Neural progenitor cell (in vitro differentiated cells): Measurements from ENCODE around the gene ANGPTL8. TPM values are rescaled to one million over a fixed set of nuclear protein-coding genes. Genes with fewer than 3 reads are reported as not detected.

Source experiments
- DNase-seq: peaks from one replicate; pipeline ENCODE4 v3.0.0-alpha.2; 2016; ENCODE audit warnings: low spot score
- H2AFZ ChIP-seq: fragments of 200-600 bp; sonication (generic); replicated peaks from 2 replicates; pipeline ENCODE4 v1.6.1; 2016; ENCODE audit warnings: antibody characterized with exemption
- H3F3A ChIP-seq: fragments of 200-600 bp; sonication (generic); 2 replicates; pipeline ENCODE4 v1.6.1; 2016; ENCODE audit warnings: antibody characterized with exemption, low read depth
- H3K27ac ChIP-seq: fragments of 200-600 bp; sonication (generic); 2 replicates; pipeline ENCODE4 v1.5.1; 2016; ENCODE audit warnings: mild to moderate bottlenecking
- H3K27me3 ChIP-seq: fragments of 200-600 bp; sonication (generic); 2 replicates; pipeline ENCODE4 v1.6.1; 2016; ENCODE audit warnings: mild to moderate bottlenecking, moderate library complexity
- H3K36me3 ChIP-seq: fragments of 200-600 bp; sonication (generic); 2 replicates; pipeline ENCODE4 v1.5.1; 2016
- H3K4me1 ChIP-seq: fragments of 200-600 bp; sonication (generic); 2 replicates; pipeline ENCODE4 v1.6.1; 2016; ENCODE audit warnings: mixed run types
- H3K4me2 ChIP-seq: fragments of 200-600 bp; sonication (generic); 2 replicates; pipeline ENCODE4 v1.6.1; 2016
- H3K4me3 ChIP-seq: fragments of 200-600 bp; sonication (generic); 2 replicates; pipeline ENCODE4 v1.5.1; 2016
- H3K79me2 ChIP-seq: fragments of 200-600 bp; sonication (generic); 2 replicates; pipeline ENCODE4 v1.6.1; 2016; ENCODE audit warnings: low read depth
- H3K9ac ChIP-seq: fragments of 200-600 bp; sonication (generic); 2 replicates; pipeline ENCODE4 v1.6.1; 2016
- H3K9me3 ChIP-seq: fragments of 200-600 bp; sonication (generic); 2 replicates; pipeline ENCODE4 v1.5.1; 2016; ENCODE audit warnings: low read depth
- H4K20me1 ChIP-seq: fragments of 200-600 bp; sonication (generic); 2 replicates; pipeline ENCODE4 v1.6.1; 2016; ENCODE audit warnings: low read depth
- H3K27ac Mint-ChIP-seq: 3 replicates; pipeline ENCODE4 v1.8.0; 2021; ENCODE audit warnings: mixed read lengths
- H3K27me3 Mint-ChIP-seq: 2 replicates; pipeline ENCODE4 v1.8.0; 2022; ENCODE audit warnings: low read depth, mild to moderate bottlenecking, inconsistent platforms, moderate library complexity, mixed read lengths; ENCODE audit not compliant: insufficient read depth
- H3K36me3 Mint-ChIP-seq: 3 replicates; pipeline ENCODE4 v1.8.0; 2021; ENCODE audit warnings: mixed read lengths
- H3K4me1 Mint-ChIP-seq: 3 replicates; pipeline ENCODE4 v1.8.0; 2021; ENCODE audit warnings: mixed read lengths
- H3K4me3 Mint-ChIP-seq: 3 replicates; pipeline ENCODE4 v1.8.0; 2021; ENCODE audit warnings: mild to moderate bottlenecking, moderate library complexity, mixed read lengths
- H3K9me3 Mint-ChIP-seq: 3 replicates; pipeline ENCODE4 v1.8.0; 2020; ENCODE audit warnings: mixed read lengths
- CTCF ChIP-seq: fragments of 200-600 bp; sonication (generic); IDR thresholded peaks from 2 replicates; pipeline ENCODE4 v1.5.1; 2017; ENCODE audit warnings: antibody characterized with exemption, mild to moderate bottlenecking
- EZH2 ChIP-seq: fragments of 200-600 bp; sonication (generic); IDR thresholded peaks from 2 replicates; pipeline ENCODE4 v1.6.1; 2017; ENCODE audit warnings: antibody characterized with exemption, mild to moderate bottlenecking, moderate library complexity
- EZH2phosphoT487 ChIP-seq: fragments of 200-600 bp; sonication (generic); IDR thresholded peaks from 2 replicates; pipeline ENCODE4 v1.6.1; 2017; ENCODE audit warnings: antibody characterized with exemption
- total RNA-seq: library from RNA; depleted of rRNA; stranded (reverse); fragments of >200 nt; gene quantifications from 2 replicates; pipeline ENCODE4 v1.2.3, GENCODE V29; 2015; ENCODE audit warnings: low replicate concordance

ANGPTL8 gene
- total RNA-seq, 1 donor from 2014 or later = not detected

DNA sequence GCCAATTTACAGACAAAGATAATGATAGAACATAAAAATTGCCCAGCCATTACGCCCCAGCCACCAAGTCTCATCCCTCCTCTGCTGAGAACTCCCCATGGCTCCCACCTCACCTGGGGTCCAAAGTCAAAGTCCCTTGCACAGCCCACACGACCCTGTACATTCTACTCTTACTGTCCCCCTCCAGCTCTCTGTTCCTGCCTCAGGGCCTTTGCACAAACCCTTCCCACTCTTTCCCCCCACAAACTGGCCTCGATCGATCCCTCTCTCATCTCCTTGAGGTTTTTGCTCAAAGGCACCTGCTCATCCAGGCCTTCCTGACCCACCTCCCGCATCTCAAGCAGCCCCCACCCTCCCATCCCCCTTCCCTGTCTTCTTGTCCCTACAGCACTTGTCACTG lies 21.6 kb downstream of the ANGPTL8 start:
- peak overlapping the region; percentile 96 for H3K4me3 ChIP-seq
- TF ChIP-seq EZH2phosphoT487 (no peak), EZH2 (no peak), CTCF (no peak)
- H2AFZ ChIP-seq = no peak overlapping the region
- Mint-ChIP-seq H3K4me1 (peaks cover 10% of the 10 kb centered on the region), H3K4me3 (peak overlapping the region; percentile 81), H3K27ac (no peak overlapping the region), H3K36me3 (no peaks in the 10 kb centered on the region), H3K9me3 (no peaks in the 10 kb centered on the region), H3K27me3 (peaks cover 12% of the 10 kb centered on the region)
- no peak overlapping the region for H3K27ac ChIP-seq
- no peak for DNase-seq
- H3K9me3 ChIP-seq = no peaks in the 10 kb centered on the region
- no peaks in the 10 kb centered on the region for H3K79me2 ChIP-seq
- H3K4me1 ChIP-seq = no peaks in the 10 kb centered on the region
- H3K9ac ChIP-seq = no peak overlapping the region
- peak overlapping the region; percentile 71 for H3K4me2 ChIP-seq
- H3F3A ChIP-seq = peaks cover 17% of the 10 kb centered on the region
- H3K27me3 ChIP-seq = no peaks in the 10 kb centered on the region
- H4K20me1 ChIP-seq = peaks cover 7% of the 10 kb centered on the region
- no peaks in the 10 kb centered on the region for H3K36me3 ChIP-seq

DNA sequence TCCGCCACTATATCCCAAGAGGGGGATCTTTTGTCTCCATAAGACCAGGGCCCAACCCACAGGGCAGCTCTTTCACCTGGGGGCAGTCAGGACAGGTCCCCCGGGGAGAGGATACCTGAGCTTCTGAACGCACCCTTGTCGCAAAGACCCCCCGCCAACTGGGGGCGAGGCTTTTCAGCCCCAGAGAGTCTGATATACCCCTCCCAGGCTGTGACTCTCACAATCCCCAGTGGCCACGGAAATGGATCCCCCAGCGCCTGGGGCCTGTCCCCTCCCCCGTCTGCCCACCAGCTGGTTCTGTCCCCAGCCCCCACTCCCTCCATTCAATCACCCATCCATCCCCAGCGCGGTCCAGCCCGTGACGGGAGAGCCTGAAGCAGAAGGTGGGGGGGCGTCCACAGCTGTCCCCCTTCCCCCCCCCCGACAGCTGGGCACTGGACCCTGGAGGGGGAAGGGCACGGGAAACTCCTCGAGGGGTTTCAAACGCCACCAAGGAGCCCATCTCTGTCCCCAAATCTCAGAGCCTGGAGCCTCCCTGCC lies 22.1 kb downstream of the ANGPTL8 start:
- Mint-ChIP-seq H3K36me3 (no peaks in the 10 kb centered on the region), H3K4me1 (peaks cover 7% of the 10 kb centered on the region), H3K27ac (no peak overlapping the region), H3K4me3 (peak overlapping the region; percentile 81), H3K9me3 (no peaks in the 10 kb centered on the region), H3K27me3 (peaks cover 14% of the 10 kb centered on the region)
- Histone ChIP-seq H4K20me1 (peaks cover 7% of the 10 kb centered on the region), H3K4me1 (no peaks in the 10 kb centered on the region), H3K36me3 (no peaks in the 10 kb centered on the region), H2AFZ (peak overlapping the region; percentile 95), H3K79me2 (no peaks in the 10 kb centered on the region), H3K4me3 (peak overlapping the region; percentile 96), H3K9ac (peak overlapping the region; percentile 73), H3K27ac (no peak overlapping the region), H3K27me3 (no peaks in the 10 kb centered on the region), H3K4me2 (peak overlapping the region; percentile 71), H3F3A (peaks cover 17% of the 10 kb centered on the region), H3K9me3 (no peaks in the 10 kb centered on the region)
- TF ChIP-seq EZH2 (no peak), EZH2phosphoT487 (no peak), CTCF (no peak)
- peak; percentile 42 for DNase-seq

- no peaks in the 10 kb centered on the region for H3K36me3 ChIP-seq
- H3K4me3 ChIP-seq = peak within 1 kb of the TSS; percentile 96
- peak within 1 kb of the TSS; percentile 95 for H2AFZ ChIP-seq
- Mint-ChIP-seq H3K9me3 (no peaks in the 10 kb centered on the region), H3K36me3 (no peaks in the 10 kb centered on the region), H3K4me3 (peak within 1 kb of the TSS; percentile 87), H3K4me1 (peaks cover 10% of the 10 kb centered on the region), H3K27ac (no peak within 1 kb of the TSS), H3K27me3 (peaks cover 19% of the 10 kb centered on the region)
- H3K79me2 ChIP-seq = no peaks in the 10 kb centered on the region
- peaks cover 7% of the 10 kb centered on the region for H4K20me1 ChIP-seq
- peaks cover 17% of the 10 kb centered on the region for H3F3A ChIP-seq
- no peak within 1 kb of the TSS for H3K27ac ChIP-seq
- peak; percentile 59 for TF ChIP-seq CTCF
- no peak for TF ChIP-seq EZH2
- H3K4me1 ChIP-seq = no peaks in the 10 kb centered on the region
- peak; percentile 80 for DNase-seq
- peak within 1 kb of the TSS; percentile 73 for H3K9ac ChIP-seq
- no peaks in the 10 kb centered on the region for H3K9me3 ChIP-seq
- peak within 1 kb of the TSS; percentile 71 for H3K4me2 ChIP-seq
- no peaks in the 10 kb centered on the region for H3K27me3 ChIP-seq
Observed at GRCh38 chr19:11261971-11262839, 22.8 kb downstream of the ANGPTL8 start, which contains the start of gene DOCK6. TSS of gene DOCK6 (minus strand) at chr19:11262524. CDS start at chr19:11262440, 84 bp downstream.
